Astrocyte of the spinal cord (primary cell): ENCODE data around the gene WBP11.

ENCODE experiments used
- DNase-seq: peaks from one replicate; pipeline ENCODE4 v3.0.0; 2011; ENCODE audit warnings: low read depth, low spot score
- H3K4me3 ChIP-seq: 2 replicates; pipeline ENCODE4 v1.5.1; 2011; ENCODE audit warnings: low read depth, mild to moderate bottlenecking, low read length, moderate library complexity
- CTCF ChIP-seq: IDR thresholded peaks from 2 replicates; pipeline ENCODE4 v1.5.1; 2012; ENCODE audit warnings: low read depth, mild to moderate bottlenecking, low read length, inconsistent platforms
- in situ Hi-C: cut with HindIII; loops from 2 replicates; pipeline ENCODE4 v1.10.0; 2017; ENCODE audit warnings: low sequenced_read_pairs

WBP11 gene

GRCh38 chr12:14803011-14803829, at the start of gene WBP11, which contains the start of gene C12orf60:
Gene WBP11 (minus strand): TSS chr12:14803478. CDS start chr12:14801383, 2,095 bp downstream.
Gene C12orf60 (plus strand): TSS chr12:14803670. CDS start chr12:14822936, 19,266 bp downstream.
- H3K4me3 ChIP-seq, result peak within 1 kb of the TSS; percentile 98
- peak; percentile 99 for DNase-seq
- in situ Hi-C loops, result no loop called here
- no peak for TF ChIP-seq CTCF

- in situ Hi-C loops, result no loop called here
These were observed 49.6 kb upstream of the WBP11 start for GRCh38 chr12:14852880-14853279.

DNA sequence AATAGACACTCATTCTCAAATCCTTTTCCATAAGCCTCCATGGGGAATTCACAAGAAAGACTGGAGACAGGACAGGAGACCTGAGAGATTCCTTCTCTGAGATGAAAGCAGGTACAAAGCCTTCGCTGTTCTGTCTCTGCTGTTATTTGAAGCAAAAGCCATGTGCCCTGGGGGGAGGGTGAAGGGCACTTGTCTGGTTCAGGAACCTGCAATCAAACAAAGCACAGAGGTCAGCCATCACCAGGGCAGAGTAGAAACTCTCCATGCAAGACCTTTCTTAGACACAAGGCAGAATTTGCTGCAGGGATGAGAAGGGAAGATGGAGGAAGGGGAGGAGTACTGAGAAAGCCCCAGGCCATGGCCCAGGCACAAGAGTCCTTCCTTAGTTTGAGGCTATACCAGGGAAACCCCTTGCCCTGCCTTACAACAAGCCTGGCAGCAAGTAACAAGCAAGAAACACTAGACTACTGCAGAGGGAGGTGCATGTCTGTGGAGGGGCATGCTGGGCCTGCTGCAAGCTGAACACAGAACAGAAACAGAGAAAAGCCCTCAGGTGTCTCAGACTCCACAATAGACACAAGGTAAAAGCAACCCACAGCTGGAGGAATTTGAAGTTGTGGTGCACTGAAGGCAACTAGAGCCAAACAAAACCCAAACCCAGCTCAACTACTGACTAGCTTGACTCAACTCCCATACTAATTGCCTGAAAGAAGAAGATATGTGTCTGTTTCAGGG, 47.8 kb upstream of the WBP11 start:
- no peak for TF ChIP-seq CTCF
- no peak for DNase-seq
- in situ Hi-C loops, result no loop called here
- H3K4me3 ChIP-seq, result no peak overlapping the region

More at GRCh38 chr12:14852880-14853279, 49.6 kb upstream of the WBP11 start:
- TF ChIP-seq CTCF, result no peak
- H3K4me3 ChIP-seq, result no peak overlapping the region
- DNase-seq, result no peak

- TF ChIP-seq CTCF, result no peak
- H3K4me3 ChIP-seq, result no peak overlapping the region
- in situ Hi-C loops, result no loop called here
- DNase-seq, result peak; percentile 70
These were observed 46.4 kb upstream of the WBP11 start for GRCh38 chr12:14849661-14850060.

DNA sequence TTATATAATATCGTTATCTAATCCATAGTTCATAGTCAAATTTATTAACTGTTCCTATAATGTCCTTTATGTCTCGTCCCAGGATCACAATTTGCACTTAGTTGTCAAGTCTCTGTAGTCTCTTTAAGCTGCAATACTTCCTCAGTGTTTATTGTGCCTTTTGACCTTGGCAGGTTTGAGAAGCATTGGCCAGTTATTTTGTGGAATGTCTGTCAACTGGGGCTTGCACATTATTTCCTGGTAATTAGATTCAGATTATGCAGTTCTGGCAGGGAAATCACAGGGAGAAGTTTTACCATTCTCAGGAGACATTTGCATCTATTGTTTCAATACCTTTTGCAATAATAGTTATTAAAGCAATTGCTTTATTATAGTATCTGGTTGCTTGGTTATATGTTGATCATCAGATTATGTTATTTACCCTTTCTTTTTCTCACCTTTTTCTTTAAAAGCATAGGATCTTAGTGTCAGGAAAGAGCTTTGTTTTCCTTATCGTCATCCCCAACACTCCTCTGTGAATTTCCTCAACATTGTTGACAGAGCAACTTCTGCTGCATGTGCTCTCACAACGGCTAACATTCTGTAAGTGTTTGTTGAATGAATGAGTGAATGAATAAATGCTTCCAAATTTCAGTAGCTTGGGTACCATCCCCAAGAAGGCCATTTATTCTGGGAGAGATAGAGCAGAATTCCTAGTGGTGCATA, 43.8 kb upstream of the WBP11 start:
- H3K4me3 ChIP-seq, result no peak overlapping the region
- in situ Hi-C loops, result no loop called here
- no peak for DNase-seq
- TF ChIP-seq CTCF, result no peak

DNA sequence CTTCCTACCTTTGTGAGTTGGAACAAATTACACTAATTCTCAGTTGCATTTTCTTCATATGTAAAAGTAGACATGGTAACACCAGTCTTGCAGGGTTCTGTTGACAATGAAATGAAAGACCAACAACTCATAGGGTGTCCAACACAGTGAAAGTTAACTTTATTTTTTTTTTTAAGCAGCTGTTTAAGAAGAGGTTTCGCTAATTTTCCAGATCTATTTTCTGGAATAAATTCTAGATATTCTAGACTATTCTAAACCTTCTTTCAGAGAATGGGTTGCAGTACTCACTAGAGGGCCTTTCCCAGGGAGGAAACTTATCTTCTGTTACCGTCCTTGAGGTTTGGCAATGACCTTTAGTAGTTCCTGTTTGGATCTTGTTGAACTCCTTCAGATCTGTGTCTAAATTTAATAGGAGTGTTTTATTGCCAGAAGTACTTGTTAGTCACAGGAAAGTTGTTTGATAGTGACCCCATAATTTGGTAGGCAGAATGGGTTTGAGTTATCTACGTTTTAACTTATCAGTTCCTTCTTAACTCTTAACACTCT, 42.8 kb upstream of the WBP11 start:
- TF ChIP-seq CTCF, result no peak
- in situ Hi-C loops, result no loop called here
- no peak overlapping the region for H3K4me3 ChIP-seq
- peak; percentile 7 for DNase-seq
